Activated B cell treated with CpG ODN at 0.5 μM for 24 hours (primary cell): Measurements from ENCODE around the gene TMEM106A. TPM values are rescaled to one million over a fixed set of nuclear protein-coding genes. Genes with fewer than 3 reads are reported as not detected.
"Not testable (repeated sequence)": the region's sequence is repeated elsewhere in the genome, so short reads cannot be mapped to it uniquely, and the experiment has no call there.

Experiments used
- ATAC-seq: fragments of 200-7000 bp; cut with Tn5 transposase; one replicate; pipeline ENCODE4 v1.10.0; 2021; ENCODE audit warnings: low read depth, mild to moderate bottlenecking, moderate library complexity
- CTCF ChIA-PET: fragments of 350-600 bp; sonication (Branson Sonifier 250); formaldehyde crosslinking; loops from one replicate; lab custom pipeline; 2021; ENCODE audit warnings: antibody characterized with exemption; lab: Charles Lee
- POLR2A ChIA-PET: fragments of 350-600 bp; sonication (Branson Sonifier 250); formaldehyde crosslinking; loops from one replicate; lab custom pipeline; 2021; ENCODE audit warnings: antibody characterized with exemption; lab: Charles Lee
- DNase-seq: peaks from one replicate; pipeline ENCODE4 v3.0.0; 2022
- H3K27ac Mint-ChIP-seq: one replicate; pipeline ENCODE4 v1.8.0; 2020; ENCODE audit warnings: mixed read lengths
- H3K27me3 Mint-ChIP-seq: one replicate; pipeline ENCODE4 v1.8.0; 2021; ENCODE audit warnings: mixed read lengths
- H3K36me3 Mint-ChIP-seq: one replicate; pipeline ENCODE4 v1.8.0; 2021; ENCODE audit warnings: low read depth, mixed read lengths
- H3K4me1 Mint-ChIP-seq: one replicate; pipeline ENCODE4 v1.8.0; 2021; ENCODE audit warnings: mixed read lengths
- H3K4me3 Mint-ChIP-seq: one replicate; pipeline ENCODE4 v1.8.0; 2020; ENCODE audit warnings: mild to moderate bottlenecking, mixed read lengths
- H3K9me3 Mint-ChIP-seq: one replicate; pipeline ENCODE4 v1.8.0; 2020; ENCODE audit warnings: mixed read lengths
- intact Hi-C: fragments of 100-400 bp; cut with micrococcal nuclease; formaldehyde crosslinking; loops from one replicate; pipeline ENCODE4 v1.15.1; 2024
- total RNA-seq: library from RNA; stranded (reverse); gene quantifications from 2 replicates; pipeline ENCODE4 v1.2.3, GENCODE V29; 2022

The TMEM106A gene
- total RNA-seq, 1 donor from 2014 or later: 68.0 TPM

DNA sequence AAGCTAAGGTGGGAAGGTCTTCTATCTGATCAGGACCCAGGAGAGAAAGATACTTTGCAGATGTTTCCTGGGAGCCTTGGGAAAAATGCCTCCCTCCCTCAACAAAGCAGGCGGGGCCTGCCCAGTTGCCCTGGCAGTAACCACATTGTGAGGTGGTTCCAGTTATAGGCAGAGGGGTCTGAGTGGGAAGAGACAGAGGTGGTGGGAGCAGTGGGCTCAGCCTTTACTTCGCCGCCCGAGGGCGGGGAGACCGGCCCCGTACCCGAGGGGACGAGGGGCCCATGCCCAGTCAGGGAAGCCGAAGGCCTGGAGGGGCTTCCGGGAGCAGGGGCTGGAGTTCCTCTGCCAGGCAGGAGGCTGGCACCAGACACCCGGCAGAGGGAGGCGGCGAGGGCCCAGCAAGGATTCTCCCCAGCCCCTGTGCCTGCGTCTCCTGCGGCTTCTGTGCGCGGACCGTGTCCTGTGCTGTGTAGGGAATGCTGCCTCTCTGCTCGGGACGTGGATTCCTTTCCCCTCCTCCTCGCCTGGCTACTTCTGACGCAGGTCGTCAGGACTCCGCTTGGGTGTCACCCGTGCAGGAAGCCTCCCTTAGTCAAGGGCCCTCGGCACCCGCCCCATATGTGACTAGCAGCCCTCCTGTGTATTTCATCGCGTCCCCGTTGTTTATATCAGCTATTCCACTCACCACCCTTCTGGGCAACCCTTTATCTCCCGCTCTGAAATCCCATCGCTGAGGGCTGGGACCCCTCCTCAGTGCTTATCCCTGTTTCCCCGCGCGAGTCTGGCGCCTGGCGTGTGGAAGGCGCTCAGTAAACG is 19.7 kb downstream of the TMEM106A start:
- CTCF ChIA-PET, POLR2A ChIA-PET, H3K27ac Mint-ChIP-seq, DNase-seq, H3K27me3 Mint-ChIP-seq, H3K36me3 Mint-ChIP-seq, H3K9me3 Mint-ChIP-seq, intact Hi-C loops, H3K4me3 Mint-ChIP-seq, ATAC-seq, H3K4me1 Mint-ChIP-seq: not testable (repeated sequence)

GRCh38 chr17:43232021-43232699 is 20.5 kb downstream of the TMEM106A start:
- Mint-ChIP-seq H3K4me3 (peak overlapping the region; percentile 60), H3K27ac (peak overlapping the region; percentile 66)
- CTCF ChIA-PET, intact Hi-C loops, H3K4me1 Mint-ChIP-seq, H3K36me3 Mint-ChIP-seq, ATAC-seq, POLR2A ChIA-PET, H3K27me3 Mint-ChIP-seq, H3K9me3 Mint-ChIP-seq: not testable (repeated sequence)
- DNase-seq: peak; percentile 61

GRCh38 chr17:43233263-43233662 is 21.6 kb downstream of the TMEM106A start:
- H3K27ac Mint-ChIP-seq: not testable (repeated sequence)

DNA sequence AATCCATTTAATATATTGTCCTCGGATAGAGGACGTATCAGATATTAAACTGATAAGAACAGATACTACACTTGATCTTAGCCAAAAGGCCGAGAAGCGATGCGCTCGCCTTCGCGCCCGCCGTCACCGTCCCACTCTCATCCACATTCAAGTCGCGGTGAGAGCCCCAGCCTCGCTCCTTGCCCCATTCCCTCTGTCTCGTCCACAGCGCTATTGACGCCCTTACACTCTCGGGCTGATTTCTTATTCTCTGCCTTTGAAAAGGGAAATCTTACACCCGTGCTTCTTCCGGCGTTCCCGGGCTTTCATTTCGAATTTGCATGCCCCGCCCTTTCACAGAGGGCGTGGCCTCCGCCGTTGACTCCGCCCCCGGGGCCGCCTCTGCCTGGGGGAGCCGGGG is 22.2 kb downstream of the TMEM106A start, which contains the start of gene RNU2-1:
TSS of gene RNU2-1 (minus strand) at position 101 of the 400 bp plus-strand sequence.
- H3K4me3 Mint-ChIP-seq, H3K27ac Mint-ChIP-seq, intact Hi-C loops: not testable (repeated sequence)

More at GRCh38 chr17:43233263-43233662, 21.6 kb downstream of the TMEM106A start:
- H3K4me1 Mint-ChIP-seq, CTCF ChIA-PET, POLR2A ChIA-PET, DNase-seq, H3K9me3 Mint-ChIP-seq, H3K36me3 Mint-ChIP-seq, intact Hi-C loops, ATAC-seq, H3K27me3 Mint-ChIP-seq, H3K4me3 Mint-ChIP-seq: not testable (repeated sequence)

DNA sequence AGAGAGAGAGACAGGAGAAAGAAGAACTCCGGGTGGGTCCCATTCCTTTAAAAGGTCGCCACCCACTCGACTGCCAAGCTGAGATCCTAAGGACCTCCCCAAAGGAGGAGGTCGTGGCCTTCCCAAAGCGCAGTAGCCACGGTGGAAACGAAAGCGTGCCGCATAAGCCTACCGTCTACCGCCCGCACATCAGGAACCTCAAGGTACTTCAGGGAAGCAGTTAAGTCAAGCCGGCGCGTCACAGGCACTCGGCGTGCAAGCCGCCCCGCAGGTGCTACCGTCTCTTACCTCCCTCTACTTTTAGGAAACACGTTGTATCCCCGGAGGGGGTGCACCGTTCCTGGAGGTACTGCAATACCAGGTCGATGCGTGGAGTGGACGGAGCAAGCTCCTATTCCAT is 27.9 kb downstream of the TMEM106A start:
- peak; percentile 48 for ATAC-seq
- POLR2A ChIA-PET, H3K27me3 Mint-ChIP-seq, H3K9me3 Mint-ChIP-seq, DNase-seq, intact Hi-C loops, H3K4me1 Mint-ChIP-seq, H3K27ac Mint-ChIP-seq, H3K36me3 Mint-ChIP-seq, CTCF ChIA-PET, H3K4me3 Mint-ChIP-seq: not testable (repeated sequence)

More for the DNA sequence above, 22.2 kb downstream of the TMEM106A start, which contains the start of gene RNU2-1:
- CTCF ChIA-PET, DNase-seq, POLR2A ChIA-PET, H3K4me1 Mint-ChIP-seq, H3K27me3 Mint-ChIP-seq, ATAC-seq, H3K36me3 Mint-ChIP-seq, H3K9me3 Mint-ChIP-seq: not testable (repeated sequence)

DNA sequence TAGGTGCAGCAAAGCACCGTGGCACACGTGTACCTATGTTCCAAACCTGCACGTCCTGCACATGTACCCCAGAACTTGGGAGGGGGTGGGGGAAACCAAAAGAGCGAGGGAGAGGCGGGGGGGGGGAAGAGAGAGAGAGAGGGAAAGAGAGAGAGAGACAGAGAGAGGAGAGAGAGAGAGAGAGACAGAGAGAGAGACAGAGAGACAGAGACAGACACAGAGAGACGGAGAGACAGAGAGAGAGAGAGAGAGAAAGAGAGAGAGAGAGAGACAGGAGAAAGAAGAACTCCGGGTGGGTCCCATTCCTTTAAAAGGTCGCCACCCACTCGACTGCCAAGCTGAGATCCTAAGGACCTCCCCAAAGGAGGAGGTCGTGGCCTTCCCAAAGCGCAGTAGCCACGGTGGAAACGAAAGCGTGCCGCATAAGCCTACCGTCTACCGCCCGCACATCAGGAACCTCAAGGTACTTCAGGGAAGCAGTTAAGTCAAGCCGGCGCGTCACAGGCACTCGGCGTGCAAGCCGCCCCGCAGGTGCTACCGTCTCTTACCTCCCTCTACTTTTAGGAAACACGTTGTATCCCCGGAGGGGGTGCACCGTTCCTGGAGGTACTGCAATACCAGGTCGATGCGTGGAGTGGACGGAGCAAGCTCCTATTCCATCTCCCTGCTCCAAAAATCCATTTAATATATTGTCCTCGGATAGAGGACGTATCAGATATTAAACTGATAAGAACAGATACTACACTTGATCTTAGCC is 29.1 kb downstream of the TMEM106A start:
- CTCF ChIA-PET, H3K27ac Mint-ChIP-seq: not testable (repeated sequence)
- ATAC-seq: peak; percentile 48

GRCh38 chr17:43246456-43246855 is 34.8 kb downstream of the TMEM106A start:
- DNase-seq: peak; percentile 82
- H3K36me3 Mint-ChIP-seq, CTCF ChIA-PET, intact Hi-C loops, POLR2A ChIA-PET, H3K4me3 Mint-ChIP-seq, H3K9me3 Mint-ChIP-seq, H3K27ac Mint-ChIP-seq, H3K4me1 Mint-ChIP-seq, H3K27me3 Mint-ChIP-seq, ATAC-seq: not testable (repeated sequence)

More for the DNA sequence above, 29.1 kb downstream of the TMEM106A start:
- DNase-seq, H3K4me3 Mint-ChIP-seq, H3K36me3 Mint-ChIP-seq, H3K27me3 Mint-ChIP-seq, H3K4me1 Mint-ChIP-seq, intact Hi-C loops, POLR2A ChIA-PET, H3K9me3 Mint-ChIP-seq: not testable (repeated sequence)

Other genes starting within 250 kb of the TMEM106A start
- gene AARSD1, start 247.4 kb upstream of the TMEM106A start, total RNA-seq: 63.6 and 70.4 TPM in 2 replicates
- 1.4 and 2.0 TPM in 2 replicates for gene PTGES3L, start 231.8 kb upstream of the TMEM106A start, total RNA-seq
- 28.3 and 30.9 TPM in 2 replicates for gene RUNDC1, start 231.3 kb upstream of the TMEM106A start, total RNA-seq
- 1,189 and 1,266 TPM in 2 replicates for gene RPL27, start 213.5 kb upstream of the TMEM106A start, total RNA-seq
- 41.9 and 50.5 TPM in 2 replicates for gene IFI35, start 205.1 kb upstream of the TMEM106A start, total RNA-seq
- 34.4 and 38.5 TPM in 2 replicates for gene VAT1, start 189.5 kb upstream of the TMEM106A start, total RNA-seq
- gene RND2, start 186.6 kb upstream of the TMEM106A start, total RNA-seq: 0.05 and 0.13 TPM in 2 replicates
- 11.9 and 13.3 TPM in 2 replicates for gene BRCA1, start 86.5 kb upstream of the TMEM106A start, total RNA-seq
- 42.2 and 44.8 TPM in 2 replicates for gene NBR1, start 40.7 kb upstream of the TMEM106A start, total RNA-seq
- 0.73 TPM in 1 of 2 replicates, not detected in the other for gene CCDC200, start 16.7 kb downstream of the TMEM106A start, total RNA-seq
- 5,480 and 7,149 TPM in 2 replicates for gene RNU2-1, start 22.1 kb downstream of the TMEM106A start, total RNA-seq
- 5.8 and 6.4 TPM in 2 replicates for gene ARL4D, start 187.1 kb downstream of the TMEM106A start, total RNA-seq